ENCODE results near the gene TNS1.

- TF ChIP-seq POLR2AphosphoS5 (IDR thresholded peaks at IDR 0.05; ENCODE audit: low read depth, low read length) (no peak), EP300 (IDR thresholded peaks at IDR 0.05; ENCODE audit: borderline replicate concordance in 1 of 2, low read depth in 1 of 2, low read length in 1 of 2) (no peak), CTCF (IDR thresholded peaks at IDR 0.05) (no peak), NFIC (IDR thresholded peaks at IDR 0.05; ENCODE audit: borderline replicate concordance) (no peak), TEAD4 (IDR thresholded peaks at IDR 0.05; ENCODE audit: borderline replicate concordance, insufficient read depth) (no peak), IRF3 (IDR thresholded peaks at IDR 0.05; ENCODE audit: low read depth, low read length) (no peak), SMC3 (IDR thresholded peaks at IDR 0.05; ENCODE audit: low read depth, low read length) (no peak), SIN3A (IDR thresholded peaks at IDR 0.05; ENCODE audit: borderline replicate concordance, low read depth, low read length) (no peak), JUND (IDR thresholded peaks at IDR 0.05) (peak; percentile 20; the same call in 1 of the 2 replicates)
- TF ChIP-seq, protein P1, sequence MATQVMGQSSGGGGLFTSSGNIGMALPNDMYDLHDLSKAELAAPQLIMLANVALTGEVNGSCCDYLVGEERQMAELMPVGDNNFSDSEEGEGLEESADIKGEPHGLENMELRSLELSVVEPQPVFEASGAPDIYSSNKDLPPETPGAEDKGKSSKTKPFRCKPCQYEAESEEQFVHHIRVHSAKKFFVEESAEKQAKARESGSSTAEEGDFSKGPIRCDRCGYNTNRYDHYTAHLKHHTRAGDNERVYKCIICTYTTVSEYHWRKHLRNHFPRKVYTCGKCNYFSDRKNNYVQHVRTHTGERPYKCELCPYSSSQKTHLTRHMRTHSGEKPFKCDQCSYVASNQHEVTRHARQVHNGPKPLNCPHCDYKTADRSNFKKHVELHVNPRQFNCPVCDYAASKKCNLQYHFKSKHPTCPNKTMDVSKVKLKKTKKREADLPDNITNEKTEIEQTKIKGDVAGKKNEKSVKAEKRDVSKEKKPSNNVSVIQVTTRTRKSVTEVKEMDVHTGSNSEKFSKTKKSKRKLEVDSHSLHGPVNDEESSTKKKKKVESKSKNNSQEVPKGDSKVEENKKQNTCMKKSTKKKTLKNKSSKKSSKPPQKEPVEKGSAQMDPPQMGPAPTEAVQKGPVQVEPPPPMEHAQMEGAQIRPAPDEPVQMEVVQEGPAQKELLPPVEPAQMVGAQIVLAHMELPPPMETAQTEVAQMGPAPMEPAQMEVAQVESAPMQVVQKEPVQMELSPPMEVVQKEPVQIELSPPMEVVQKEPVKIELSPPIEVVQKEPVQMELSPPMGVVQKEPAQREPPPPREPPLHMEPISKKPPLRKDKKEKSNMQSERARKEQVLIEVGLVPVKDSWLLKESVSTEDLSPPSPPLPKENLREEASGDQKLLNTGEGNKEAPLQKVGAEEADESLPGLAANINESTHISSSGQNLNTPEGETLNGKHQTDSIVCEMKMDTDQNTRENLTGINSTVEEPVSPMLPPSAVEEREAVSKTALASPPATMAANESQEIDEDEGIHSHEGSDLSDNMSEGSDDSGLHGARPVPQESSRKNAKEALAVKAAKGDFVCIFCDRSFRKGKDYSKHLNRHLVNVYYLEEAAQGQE (IDR thresholded peaks at IDR 0.05; ENCODE audit: low read depth, low read length) = no peak
Measured at GRCh38 chr2:217868911-217869334, 133.9 kb downstream of the TNS1 start.
